ENCODE measurements around the gene TMEFF1.

The TMEFF1 gene

GRCh38 chr9:100472788-100473275 is at the start of gene TMEFF1:
Gene TMEFF1 (plus strand): TSS chr9:100473149. CDS start chr9:100473545, 396 bp downstream.
- TF ChIP-seq, protein P1, sequence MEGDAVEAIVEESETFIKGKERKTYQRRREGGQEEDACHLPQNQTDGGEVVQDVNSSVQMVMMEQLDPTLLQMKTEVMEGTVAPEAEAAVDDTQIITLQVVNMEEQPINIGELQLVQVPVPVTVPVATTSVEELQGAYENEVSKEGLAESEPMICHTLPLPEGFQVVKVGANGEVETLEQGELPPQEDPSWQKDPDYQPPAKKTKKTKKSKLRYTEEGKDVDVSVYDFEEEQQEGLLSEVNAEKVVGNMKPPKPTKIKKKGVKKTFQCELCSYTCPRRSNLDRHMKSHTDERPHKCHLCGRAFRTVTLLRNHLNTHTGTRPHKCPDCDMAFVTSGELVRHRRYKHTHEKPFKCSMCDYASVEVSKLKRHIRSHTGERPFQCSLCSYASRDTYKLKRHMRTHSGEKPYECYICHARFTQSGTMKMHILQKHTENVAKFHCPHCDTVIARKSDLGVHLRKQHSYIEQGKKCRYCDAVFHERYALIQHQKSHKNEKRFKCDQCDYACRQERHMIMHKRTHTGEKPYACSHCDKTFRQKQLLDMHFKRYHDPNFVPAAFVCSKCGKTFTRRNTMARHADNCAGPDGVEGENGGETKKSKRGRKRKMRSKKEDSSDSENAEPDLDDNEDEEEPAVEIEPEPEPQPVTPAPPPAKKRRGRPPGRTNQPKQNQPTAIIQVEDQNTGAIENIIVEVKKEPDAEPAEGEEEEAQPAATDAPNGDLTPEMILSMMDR (IDR thresholded peaks at IDR 0.05; ENCODE audit: extremely low read depth, insufficient read depth, missing control alignments), result no peak
- in situ Hi-C loops (cut with MboI; ENCODE audit: low pct_unique_long_range_greater_than_20kb, low sequenced_read_pairs, unreplicated experiment), result no loop called here
- peak; percentile 86 for DNase-seq (ENCODE audit: low spot score)

GRCh38 chr9:100425758-100426157 is 47.2 kb upstream of the TMEFF1 start:
- TF ChIP-seq, protein P1 (IDR thresholded peaks at IDR 0.05; ENCODE audit: extremely low read depth, insufficient read depth, missing control alignments), result no peak
- DNase-seq (ENCODE audit: low spot score), result no peak
- in situ Hi-C loops (cut with MboI; ENCODE audit: low pct_unique_long_range_greater_than_20kb, low sequenced_read_pairs, unreplicated experiment), result no loop called here

- no peak for DNase-seq (ENCODE audit: low spot score)
- TF ChIP-seq, protein P1 (IDR thresholded peaks at IDR 0.05; ENCODE audit: extremely low read depth, insufficient read depth, missing control alignments), result no peak
- in situ Hi-C loops (cut with MboI; ENCODE audit: low pct_unique_long_range_greater_than_20kb, low sequenced_read_pairs, unreplicated experiment), result no loop called here
Measured at GRCh38 chr9:100426189-100426529, 46.8 kb upstream of the TMEFF1 start.

DNA sequence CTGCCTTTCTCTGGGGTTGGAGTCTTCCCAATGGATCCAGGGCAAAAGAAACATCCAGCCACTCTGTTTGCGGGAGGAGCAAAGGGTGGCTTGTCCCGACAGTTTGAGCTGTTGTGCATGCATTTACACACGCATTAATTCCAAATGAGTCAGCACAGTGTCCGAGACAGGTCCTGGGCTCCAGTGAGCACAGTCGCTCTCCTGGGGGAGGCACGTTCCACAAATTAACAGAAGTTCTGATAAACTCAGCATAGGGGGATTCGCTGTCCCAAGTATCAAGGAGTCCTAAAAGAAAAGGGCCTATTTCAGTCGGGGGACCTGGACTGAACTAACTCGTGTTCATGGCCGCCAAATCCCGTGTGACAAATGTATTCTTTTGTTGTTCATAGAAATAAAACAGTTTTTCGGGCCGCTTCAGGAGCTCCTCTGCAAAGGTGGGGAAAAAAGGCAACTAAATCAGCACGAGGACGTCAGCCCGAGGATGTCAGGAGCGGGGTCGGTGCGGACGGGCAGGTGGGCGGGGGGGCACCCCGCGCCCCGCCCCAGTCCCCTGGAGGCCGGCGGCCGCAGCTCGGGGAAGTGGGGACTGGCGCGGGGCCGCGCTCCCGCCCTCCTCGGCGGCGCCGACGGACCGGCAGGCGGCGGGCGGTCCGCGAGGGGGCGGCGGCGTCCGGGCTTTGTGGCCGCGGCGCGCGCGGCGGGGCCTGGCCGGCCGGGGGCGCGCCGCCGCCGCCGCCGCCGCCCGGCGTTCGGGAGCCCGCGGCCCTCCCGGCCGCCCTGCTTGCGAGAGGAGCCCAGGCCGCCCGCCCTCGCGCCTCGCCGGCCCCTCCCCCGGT is 46.2 kb upstream of the TMEFF1 start, which contains the start of gene MSANTD3:
TSS of gene MSANTD3 (plus strand) at position 614 of the 836 bp plus-strand sequence. CDS start 14,796 bp downstream, outside the sequence.
- TF ChIP-seq, protein P1 (IDR thresholded peaks at IDR 0.05; ENCODE audit: extremely low read depth, insufficient read depth, missing control alignments), result peak; percentile 32
- in situ Hi-C loops (cut with MboI; ENCODE audit: low pct_unique_long_range_greater_than_20kb, low sequenced_read_pairs, unreplicated experiment), result no loop called here
- peak; percentile 90 for DNase-seq (ENCODE audit: low spot score)

GRCh38 chr9:100427366-100428263 is 45.3 kb upstream of the TMEFF1 start:
- in situ Hi-C loops (cut with MboI; ENCODE audit: low pct_unique_long_range_greater_than_20kb, low sequenced_read_pairs, unreplicated experiment), result no loop called here
- no peak for DNase-seq (ENCODE audit: low spot score)
- TF ChIP-seq, protein P1 (IDR thresholded peaks at IDR 0.05; ENCODE audit: extremely low read depth, insufficient read depth, missing control alignments), result no peak

- no peak for DNase-seq (ENCODE audit: low spot score)
- in situ Hi-C loops (cut with MboI; ENCODE audit: low pct_unique_long_range_greater_than_20kb, low sequenced_read_pairs, unreplicated experiment), result no loop called here
- TF ChIP-seq, protein P1 (IDR thresholded peaks at IDR 0.05; ENCODE audit: extremely low read depth, insufficient read depth, missing control alignments), result no peak
Measured at GRCh38 chr9:100428871-100429654, 43.9 kb upstream of the TMEFF1 start.

Data from GM13977 (cell line).